Mesenchymal stem cell (in vitro differentiated cells and primary cell): Measurements from ENCODE around the gene GPS1.

ENCODE experiments used
- DNase-seq: peaks from one replicate; pipeline ENCODE4 v3.0.0-alpha.2; 2013
- H2AFZ ChIP-seq: one replicate; pipeline ENCODE4 v1.6.1; 2013; ENCODE audit warnings: low read depth, mild to moderate bottlenecking, control low read depth, inconsistent platforms, low read length, moderate library complexity
- H2AK5ac ChIP-seq: 2 replicates; pipeline ENCODE4 v1.6.1; 2013; ENCODE audit warnings: low read length, moderate library complexity, mild to moderate bottlenecking, inconsistent platforms; ENCODE audit not compliant: severe bottlenecking
- H2BK120ac ChIP-seq: one replicate; pipeline ENCODE4 v1.6.1; 2013; ENCODE audit warnings: low read depth, mild to moderate bottlenecking, inconsistent platforms, low read length, moderate library complexity
- H2BK12ac ChIP-seq, 2 experiments: one replicate each; pipeline ENCODE4 v1.6.1; 2013; ENCODE audit warnings: inconsistent platforms in 2 of 2, low read length in 2 of 2, mild to moderate bottlenecking in 2 of 2, moderate library complexity in 2 of 2, control low read depth in 1 of 2
- H2BK15ac ChIP-seq: one replicate; pipeline ENCODE4 v1.6.1; 2013; ENCODE audit warnings: mild to moderate bottlenecking, low read depth, inconsistent platforms; ENCODE audit not compliant: poor library complexity, severe bottlenecking
- H2BK5ac ChIP-seq: 2 replicates; pipeline ENCODE4 v1.6.1; 2013; ENCODE audit warnings: low read depth, mild to moderate bottlenecking, low read length, control low read depth, inconsistent platforms; ENCODE audit not compliant: poor library complexity, severe bottlenecking
- H3K14ac ChIP-seq, 2 experiments: one replicate each; pipeline ENCODE4 v1.6.1; 2013; ENCODE audit warnings: inconsistent platforms in 2 of 2, low read length in 2 of 2, control low read depth in 1 of 2, mild to moderate bottlenecking in 1 of 2, moderate library complexity in 1 of 2
- H3K18ac ChIP-seq, 2 experiments: one replicate each; pipeline ENCODE4 v1.6.1; 2013; ENCODE audit warnings: inconsistent platforms in 2 of 2, low read length in 2 of 2, control low read depth in 1 of 2, low read depth in 1 of 2, mild to moderate bottlenecking in 1 of 2
- H3K23ac ChIP-seq, 2 experiments: one replicate each; pipeline ENCODE4 v1.6.1; 2013; ENCODE audit warnings: inconsistent platforms in 2 of 2, low read length in 2 of 2, mild to moderate bottlenecking in 2 of 2, moderate library complexity in 2 of 2, control low read depth in 1 of 2
- H3K27ac ChIP-seq: 2 replicates; pipeline ENCODE4 v1.5.1; 2013; ENCODE audit warnings: mild to moderate bottlenecking, moderate library complexity, low read length, control low read depth, inconsistent platforms; ENCODE audit not compliant: poor library complexity, severe bottlenecking
- H3K27me3 ChIP-seq, 2 experiments: 2 replicates each; pipeline versions ENCODE4 v1.6.1 to v1.7.0; 2013; ENCODE audit warnings: low read length in 2 of 2, mild to moderate bottlenecking in 2 of 2, moderate library complexity in 2 of 2, control low read depth in 1 of 2, inconsistent platforms in 1 of 2; ENCODE audit not compliant: control insufficient read depth in 1 of 2, insufficient read depth in 1 of 2
- H3K36me3 ChIP-seq, 2 experiments: 2 replicates each; pipeline versions ENCODE4 v1.6.1 to v1.7.0; 2013; ENCODE audit warnings: low read length in 2 of 2, control low read depth in 1 of 2, inconsistent platforms in 1 of 2, low read depth in 1 of 2, mild to moderate bottlenecking in 1 of 2; ENCODE audit not compliant: insufficient read depth in 2 of 2, control insufficient read depth in 1 of 2
- H3K4ac ChIP-seq, 2 experiments: one replicate each; pipeline ENCODE4 v1.6.1; 2013; ENCODE audit warnings: inconsistent platforms in 2 of 2, low read length in 2 of 2, mild to moderate bottlenecking in 2 of 2, moderate library complexity in 2 of 2, control low read depth in 1 of 2, low read depth in 1 of 2
- H3K4me1 ChIP-seq: 2 replicates; pipeline ENCODE4 v1.6.1; 2013; ENCODE audit warnings: low read depth, low read length, control low read depth; ENCODE audit not compliant: control insufficient read depth, insufficient read depth
- H3K4me2 ChIP-seq: 2 replicates; pipeline ENCODE4 v1.6.1; 2013; ENCODE audit warnings: low read length, mild to moderate bottlenecking, inconsistent platforms; ENCODE audit not compliant: poor library complexity, severe bottlenecking
- H3K4me3 ChIP-seq, 2 experiments: 2 replicates each; pipeline versions ENCODE4 v1.5.1 to v1.7.0; 2013; ENCODE audit warnings: low read length in 2 of 2, mild to moderate bottlenecking in 2 of 2, control low read depth in 1 of 2, low read depth in 1 of 2; ENCODE audit not compliant: insufficient read depth in 1 of 2
- H3K79me1 ChIP-seq: replicated peaks from 2 replicates; pipeline ENCODE4 v1.6.1; 2013; ENCODE audit warnings: mild to moderate bottlenecking, control low read depth, low read length, inconsistent platforms; ENCODE audit not compliant: poor library complexity, severe bottlenecking
- H3K9ac ChIP-seq: 2 replicates; pipeline ENCODE4 v1.7.0; 2013; ENCODE audit warnings: mild to moderate bottlenecking, low read length, moderate library complexity
- H3K9me3 ChIP-seq: 2 replicates; pipeline ENCODE4 v1.7.0; 2013; ENCODE audit warnings: mild to moderate bottlenecking, low read length; ENCODE audit not compliant: control insufficient read depth
- H4K8ac ChIP-seq: one replicate; pipeline ENCODE4 v1.6.1; 2013; ENCODE audit warnings: inconsistent platforms, mild to moderate bottlenecking, low read length, moderate library complexity
- H4K91ac ChIP-seq: one replicate; pipeline ENCODE4 v1.6.1; 2013; ENCODE audit warnings: mild to moderate bottlenecking, low read length, inconsistent platforms
- WGBS: methylation state at CpG from one replicate; pipeline ENCODE4 v1.1.7; 2013; ENCODE audit warnings: mixed read lengths; 5-methylcytosine and 5-hydroxymethylcytosine counted together

Gene GPS1

GRCh38 chr17:82073446-82073845 lies 21.7 kb downstream of the GPS1 start:
- Histone ChIP-seq H3K4me1 (no peaks in the 10 kb centered on the region), H3K23ac (no peak overlapping the region), H3K4me3 (no peak overlapping the region), H2BK120ac (no peak overlapping the region), H3K18ac (no peak overlapping the region), H3K27me3 (no peaks in the 10 kb centered on the region), H3K27ac (no peak overlapping the region), H3K9me3 (no peaks in the 10 kb centered on the region), H2BK12ac (no peak overlapping the region), H2BK5ac (no peak overlapping the region), H3K14ac (no peak overlapping the region), H3K4me2 (no peak overlapping the region), H3K79me1 (no peaks in the 10 kb centered on the region), H3K36me3 (peaks cover 8 to 20% of the 10 kb centered on the region in 2 experiments), H4K8ac (no peak overlapping the region), H4K91ac (no peak overlapping the region), H2BK15ac (no peak overlapping the region), H2AFZ (no peak overlapping the region), H3K9ac (no peak overlapping the region), H3K4ac (no peak overlapping the region), H2AK5ac (no peak overlapping the region)
- WGBS = 93% methylated on average over 9 of the region's 9 CpGs
- DNase-seq = no peak

- H2BK15ac ChIP-seq = no peak overlapping the region
- peak overlapping the region; percentile 7 for H4K8ac ChIP-seq
- peaks cover 10% of the 10 kb centered on the region for H3K79me1 ChIP-seq
- H3K27ac ChIP-seq = no peak overlapping the region
- no peak overlapping the region for H3K4me3 ChIP-seq
- H3K27me3 ChIP-seq = no peaks in the 10 kb centered on the region
- H2BK120ac ChIP-seq = no peak overlapping the region
- no peak overlapping the region for H3K4me2 ChIP-seq
- H3K4me1 ChIP-seq = peaks cover 3% of the 10 kb centered on the region
- H2BK5ac ChIP-seq = no peak overlapping the region
- H3K36me3 ChIP-seq = peaks cover 31 to 47% of the 10 kb centered on the region in 2 experiments
- no peak overlapping the region for H3K4ac ChIP-seq
- no peak overlapping the region for H3K14ac ChIP-seq
- no peaks in the 10 kb centered on the region for H3K9me3 ChIP-seq
- H2AFZ ChIP-seq = no peak overlapping the region
- H3K23ac ChIP-seq = no peak overlapping the region
- H2BK12ac ChIP-seq = no peak overlapping the region
- H2AK5ac ChIP-seq = no peak overlapping the region
- no peak overlapping the region for H3K9ac ChIP-seq
- no peak for DNase-seq
- H3K18ac ChIP-seq = no peak overlapping the region
- 89% methylated on average over 25 of the region's 25 CpGs for WGBS
- H4K91ac ChIP-seq = no peak overlapping the region
Observed at GRCh38 chr17:82076018-82076784, 24.5 kb downstream of the GPS1 start.

GRCh38 chr17:82076785-82077591 lies 25.3 kb downstream of the GPS1 start:
- H2AFZ ChIP-seq = no peak overlapping the region
- H3K79me1 ChIP-seq = peaks cover 12% of the 10 kb centered on the region
- H3K4me2 ChIP-seq = no peak overlapping the region
- DNase-seq = no peak
- H2BK5ac ChIP-seq = no peak overlapping the region
- no peak overlapping the region for H2AK5ac ChIP-seq
- peaks cover 3% of the 10 kb centered on the region for H3K4me1 ChIP-seq
- WGBS = 88% methylated on average over 21 of the region's 21 CpGs
- H3K18ac ChIP-seq = no peak overlapping the region
- H4K8ac ChIP-seq = no peak overlapping the region
- no peak overlapping the region for H3K4me3 ChIP-seq
- no peak overlapping the region for H4K91ac ChIP-seq
- no peak overlapping the region for H3K23ac ChIP-seq
- no peaks in the 10 kb centered on the region for H3K27me3 ChIP-seq
- no peak overlapping the region for H2BK12ac ChIP-seq
- no peak overlapping the region for H3K27ac ChIP-seq
- H2BK15ac ChIP-seq = no peak overlapping the region
- no peak overlapping the region for H3K4ac ChIP-seq
- H3K36me3 ChIP-seq = peaks cover 37 to 55% of the 10 kb centered on the region in 2 experiments
- no peak overlapping the region for H3K14ac ChIP-seq
- H3K9ac ChIP-seq = no peak overlapping the region
- no peak overlapping the region for H2BK120ac ChIP-seq
- no peaks in the 10 kb centered on the region for H3K9me3 ChIP-seq

GRCh38 chr17:82077617-82078358 lies 26.1 kb downstream of the GPS1 start:
- no peak overlapping the region for H2BK12ac ChIP-seq
- no peak overlapping the region for H3K18ac ChIP-seq
- no peaks in the 10 kb centered on the region for H3K9me3 ChIP-seq
- no peaks in the 10 kb centered on the region for H3K27me3 ChIP-seq
- H3K27ac ChIP-seq = no peak overlapping the region
- no peak overlapping the region for H2AK5ac ChIP-seq
- peaks cover 19% of the 10 kb centered on the region for H3K79me1 ChIP-seq
- no peak overlapping the region for H2AFZ ChIP-seq
- H3K9ac ChIP-seq = no peak overlapping the region
- H4K91ac ChIP-seq = peak overlapping the region; percentile 40
- peak overlapping the region; percentile 84 for H4K8ac ChIP-seq
- no peak overlapping the region for H2BK120ac ChIP-seq
- no peak overlapping the region for H3K4me2 ChIP-seq
- H3K4me3 ChIP-seq = no peak overlapping the region
- no peak overlapping the region for H3K4ac ChIP-seq
- peak overlapping the region; percentile 41 for H2BK15ac ChIP-seq
- 88% methylated on average over 28 of the region's 28 CpGs for WGBS
- peaks cover 45 to 63% of the 10 kb centered on the region in 2 experiments for H3K36me3 ChIP-seq
- H2BK5ac ChIP-seq = no peak overlapping the region
- no peak for DNase-seq
- H3K4me1 ChIP-seq = peaks cover 3% of the 10 kb centered on the region
- H3K14ac ChIP-seq = no peak overlapping the region
- H3K23ac ChIP-seq = no peak overlapping the region
